SU-DHL-6 (cell line): ENCODE measurements around the gene ST6GAL1.

Experiments used
- CTCF ChIP-seq: fragments of 200-600 bp; sonication (generic); IDR thresholded peaks from one replicate; pipeline ENCODE4 v1.5.1; 2017; ENCODE audit warnings: antibody characterized with exemption, mild to moderate bottlenecking, low read length, moderate library complexity; ENCODE audit not compliant: insufficient read depth, poor library complexity, severe bottlenecking
- EZH2phosphoT487 ChIP-seq: fragments of 200-600 bp; sonication (generic), shearing (Covaris generic); conservative IDR thresholded peaks from 2 replicates; pipeline ENCODE4 v1.6.1; 2018; ENCODE audit warnings: mild to moderate bottlenecking, antibody characterized with exemption, low read length, moderate library complexity, mixed read lengths

DNA sequence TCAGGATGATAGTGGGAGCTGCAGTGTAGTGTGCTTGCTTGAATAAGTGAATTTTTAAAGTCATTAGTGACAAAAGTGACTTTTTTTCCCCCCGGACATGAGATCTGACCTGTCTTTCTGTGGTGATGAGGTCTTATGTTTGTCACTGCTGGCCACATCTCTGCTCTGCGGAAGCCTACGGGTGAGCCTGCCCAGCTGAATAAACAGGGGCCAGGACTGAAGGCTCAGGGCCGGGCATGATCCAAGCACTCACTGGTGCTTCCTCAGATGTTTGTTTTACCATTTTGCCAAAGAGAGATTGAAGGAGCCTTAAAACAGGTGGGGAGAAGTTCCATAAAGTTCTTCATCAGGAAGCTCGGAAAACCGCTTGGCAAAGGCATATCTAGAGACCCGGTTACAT lies 174.0 kb downstream of the ST6GAL1 start:
- TF ChIP-seq CTCF: no peak
- TF ChIP-seq EZH2phosphoT487: no peak
